Progenitor cell of endocrine pancreas (in vitro differentiated cells): ENCODE measurements around the gene CSMD2. TPM values are rescaled to one million over a fixed set of nuclear protein-coding genes. Genes with fewer than 3 reads are reported as not detected.

Experiments used
- DNase-seq: peaks from one replicate; pipeline ENCODE4 v3.0.0; 2021; ENCODE audit warnings: low spot score; ENCODE audit not compliant: unreplicated experiment
- H3K27ac Mint-ChIP-seq: 2 replicates; pipeline ENCODE4 v1.8.0; 2021; ENCODE audit warnings: mild to moderate bottlenecking, moderate library complexity, mixed read lengths
- H3K27me3 Mint-ChIP-seq: 2 replicates; pipeline ENCODE4 v1.8.0; 2021; ENCODE audit warnings: mixed read lengths
- H3K36me3 Mint-ChIP-seq: 2 replicates; pipeline ENCODE4 v1.8.0; 2022; ENCODE audit warnings: mixed read lengths; ENCODE audit not compliant: insufficient read depth
- H3K4me1 Mint-ChIP-seq: 2 replicates; pipeline ENCODE4 v1.8.0; 2021; ENCODE audit warnings: low read depth, mixed read lengths
- H3K4me3 Mint-ChIP-seq: 2 replicates; pipeline ENCODE4 v1.8.0; 2021; ENCODE audit warnings: low read depth, mild to moderate bottlenecking, moderate library complexity, mixed read lengths
- H3K9me3 Mint-ChIP-seq: 2 replicates; pipeline ENCODE4 v1.8.0; 2021; ENCODE audit warnings: low read depth, mixed read lengths
- total RNA-seq: library from RNA; stranded (reverse); gene quantifications from 2 replicates; pipeline ENCODE4 v1.2.1, GENCODE V29; 2021
- TF ChIP-seq, protein P1 (sequence below): fragments of 200-600 bp; sonication (generic); IDR thresholded peaks from one replicate; pipeline ENCODE4 v1.5.0; 2021; ENCODE audit warnings: antibody characterized with exemption, mild to moderate bottlenecking; ENCODE audit not compliant: unreplicated experiment

The CSMD2 gene
- total RNA-seq, 1 donor from 2014 or later, result 0.38 TPM

DNA sequence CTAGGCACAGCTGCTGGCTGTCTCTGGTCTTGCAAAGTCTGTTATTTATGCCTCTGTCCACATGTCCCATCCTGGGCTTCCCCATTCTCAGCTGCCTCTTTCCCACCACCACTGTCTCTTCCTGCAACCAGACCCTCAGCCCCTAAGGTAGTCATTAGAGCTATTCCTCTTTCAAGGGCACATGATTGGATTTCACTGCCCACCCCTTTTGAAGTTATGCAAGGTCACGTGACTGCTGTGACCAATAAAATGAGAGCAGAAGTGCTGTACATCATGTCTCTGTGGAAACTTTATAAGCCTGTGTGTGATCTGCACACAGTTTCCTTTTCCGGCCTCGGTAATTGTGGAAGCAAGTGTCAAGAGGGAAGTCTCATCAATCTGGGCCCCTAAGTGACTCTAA lies 437.7 kb downstream of the CSMD2 start:
- Mint-ChIP-seq H3K27ac (no peak overlapping the region), H3K36me3 (no peaks in the 10 kb centered on the region), H3K4me1 (peaks cover 1% of the 10 kb centered on the region), H3K4me3 (no peak overlapping the region), H3K27me3 (peaks cover 6% of the 10 kb centered on the region), H3K9me3 (no peaks in the 10 kb centered on the region)
- no peak for DNase-seq
- TF ChIP-seq, protein P1, sequence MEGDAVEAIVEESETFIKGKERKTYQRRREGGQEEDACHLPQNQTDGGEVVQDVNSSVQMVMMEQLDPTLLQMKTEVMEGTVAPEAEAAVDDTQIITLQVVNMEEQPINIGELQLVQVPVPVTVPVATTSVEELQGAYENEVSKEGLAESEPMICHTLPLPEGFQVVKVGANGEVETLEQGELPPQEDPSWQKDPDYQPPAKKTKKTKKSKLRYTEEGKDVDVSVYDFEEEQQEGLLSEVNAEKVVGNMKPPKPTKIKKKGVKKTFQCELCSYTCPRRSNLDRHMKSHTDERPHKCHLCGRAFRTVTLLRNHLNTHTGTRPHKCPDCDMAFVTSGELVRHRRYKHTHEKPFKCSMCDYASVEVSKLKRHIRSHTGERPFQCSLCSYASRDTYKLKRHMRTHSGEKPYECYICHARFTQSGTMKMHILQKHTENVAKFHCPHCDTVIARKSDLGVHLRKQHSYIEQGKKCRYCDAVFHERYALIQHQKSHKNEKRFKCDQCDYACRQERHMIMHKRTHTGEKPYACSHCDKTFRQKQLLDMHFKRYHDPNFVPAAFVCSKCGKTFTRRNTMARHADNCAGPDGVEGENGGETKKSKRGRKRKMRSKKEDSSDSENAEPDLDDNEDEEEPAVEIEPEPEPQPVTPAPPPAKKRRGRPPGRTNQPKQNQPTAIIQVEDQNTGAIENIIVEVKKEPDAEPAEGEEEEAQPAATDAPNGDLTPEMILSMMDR, result no peak

DNA sequence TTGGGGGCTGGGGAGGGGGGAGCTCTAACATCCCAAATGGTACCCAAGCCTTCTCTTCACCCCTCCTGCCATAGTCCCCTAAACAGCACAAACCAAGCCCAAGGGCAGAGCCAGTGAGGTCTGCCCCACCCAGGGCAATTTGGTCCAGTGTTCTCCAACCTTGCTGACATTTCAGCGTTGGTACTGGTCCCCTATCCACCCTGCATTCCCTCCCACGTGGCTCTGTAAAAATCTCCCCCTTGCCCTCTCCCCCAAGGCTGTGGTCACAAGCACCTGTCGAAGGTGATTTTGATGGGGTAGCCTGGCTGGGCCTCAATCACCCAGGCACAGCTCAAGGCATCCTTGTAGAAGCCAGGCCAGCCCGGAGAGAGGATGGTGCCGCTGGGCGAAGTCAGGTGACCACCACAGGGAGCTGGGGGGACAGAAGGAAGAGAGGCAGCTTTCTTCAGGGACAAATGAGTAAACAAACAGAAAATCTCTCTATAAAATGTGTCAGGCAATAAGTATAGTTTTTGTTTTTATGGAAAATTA lies 438.7 kb downstream of the CSMD2 start:
- TF ChIP-seq, protein P1, result no peak
- DNase-seq, result no peak
- Mint-ChIP-seq H3K9me3 (no peaks in the 10 kb centered on the region), H3K36me3 (no peaks in the 10 kb centered on the region), H3K27ac (no peak overlapping the region), H3K27me3 (no peaks in the 10 kb centered on the region), H3K4me3 (no peak overlapping the region), H3K4me1 (peaks cover 1% of the 10 kb centered on the region)

DNA sequence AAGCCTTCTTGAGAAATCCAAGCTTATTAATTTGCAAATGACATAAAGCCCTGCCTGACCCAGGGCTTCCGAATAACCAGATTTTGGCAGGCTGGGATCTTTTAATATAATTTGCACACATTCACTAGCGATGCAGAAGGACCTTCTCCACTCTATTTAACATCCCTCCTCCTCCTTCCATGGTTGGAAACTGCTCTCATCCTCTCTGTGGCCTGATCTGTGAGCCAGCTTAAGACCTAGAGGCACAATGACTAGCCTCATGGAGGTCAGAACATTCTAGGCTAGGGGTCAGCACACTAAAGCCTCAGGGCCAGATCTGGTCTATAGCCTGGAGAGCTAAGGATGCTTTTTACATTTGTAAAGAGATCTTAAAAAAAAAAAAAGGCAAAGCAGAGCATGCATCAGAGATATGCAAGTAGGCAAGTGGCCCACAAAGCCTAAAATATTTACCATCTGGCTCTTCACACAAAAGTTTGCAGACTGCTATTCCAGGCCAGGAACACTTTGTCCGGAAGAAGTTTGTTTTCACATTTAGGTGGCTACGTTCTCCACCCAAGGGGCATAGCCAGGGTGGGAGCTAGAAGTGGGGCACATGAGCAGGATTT lies 439.4 kb downstream of the CSMD2 start:
- DNase-seq, result no peak
- Mint-ChIP-seq H3K9me3 (no peaks in the 10 kb centered on the region), H3K27ac (no peak overlapping the region), H3K4me1 (peaks cover 1% of the 10 kb centered on the region), H3K36me3 (no peaks in the 10 kb centered on the region), H3K27me3 (no peaks in the 10 kb centered on the region), H3K4me3 (no peak overlapping the region)
- TF ChIP-seq, protein P1, result no peak

DNA sequence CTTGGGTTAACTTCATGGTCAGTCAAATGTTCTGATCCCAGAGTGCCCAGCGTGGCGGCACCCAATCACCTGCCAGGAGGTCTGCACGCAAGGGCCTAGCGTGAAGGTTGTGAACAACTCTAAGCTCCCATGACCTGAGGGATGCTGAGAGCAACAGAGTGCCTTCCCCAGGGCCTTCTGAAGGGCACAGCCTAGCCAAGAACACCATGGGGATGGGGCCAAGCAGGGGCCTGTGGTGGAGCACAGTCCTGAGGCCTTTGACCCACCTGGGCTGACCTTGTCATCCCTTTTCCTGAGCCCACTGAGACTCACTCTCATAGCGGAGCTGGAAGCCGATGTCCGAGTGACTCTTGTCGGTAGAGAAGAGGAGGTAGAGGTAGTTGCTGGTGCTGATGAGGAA lies 440.0 kb downstream of the CSMD2 start:
- Mint-ChIP-seq H3K9me3 (no peaks in the 10 kb centered on the region), H3K4me1 (peaks cover under 1% of the 10 kb centered on the region), H3K27me3 (peaks cover 4% of the 10 kb centered on the region), H3K27ac (no peak overlapping the region), H3K4me3 (no peak overlapping the region), H3K36me3 (no peaks in the 10 kb centered on the region)
- no peak for DNase-seq
- TF ChIP-seq, protein P1, result no peak

DNA sequence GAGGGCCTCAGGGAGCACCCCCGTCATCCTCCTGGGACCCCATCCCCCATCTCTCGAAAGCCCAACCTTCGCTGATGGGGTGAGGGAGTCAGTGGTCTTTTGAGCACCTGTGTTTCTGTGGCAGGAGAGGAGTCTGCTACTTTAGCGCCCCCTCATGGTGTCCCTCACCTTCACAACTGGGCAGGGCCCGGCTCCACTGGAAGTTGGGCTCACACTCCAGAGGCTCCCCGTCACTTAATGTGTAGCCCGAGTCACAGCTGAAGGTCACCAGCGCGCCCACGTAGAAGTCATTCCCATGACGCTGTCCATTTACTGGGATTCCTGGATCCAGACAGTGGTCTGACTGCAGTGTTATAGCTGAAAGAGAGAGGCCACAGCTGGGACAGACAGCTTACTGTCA lies 440.7 kb downstream of the CSMD2 start:
- Mint-ChIP-seq H3K27me3 (peaks cover 6% of the 10 kb centered on the region), H3K27ac (no peak overlapping the region), H3K9me3 (no peaks in the 10 kb centered on the region), H3K4me3 (no peak overlapping the region), H3K4me1 (no peaks in the 10 kb centered on the region), H3K36me3 (no peaks in the 10 kb centered on the region)
- TF ChIP-seq, protein P1, result no peak
- DNase-seq, result no peak
